Upper lobe of left lung (tissue), 4 donors: ENCODE data around the gene SPATS2.

ENCODE experiments used
- CTCF ChIP-seq, 6 experiments: fragments of 450-650 bp in 4 of 6; fragments of 200-600 bp in 2 of 6; sonication (generic) in 2 of 6; IDR thresholded peaks; one replicate each; pipeline ENCODE4 v1.5.1; 2016 to 2019; ENCODE audit warnings: antibody characterized with exemption in 6 of 6
- EP300 ChIP-seq, 4 donors: sonication (generic); formaldehyde crosslinking; IDR thresholded peaks; one replicate each; pipeline ENCODE4 v1.5.1; 2017; ENCODE audit warnings: antibody characterized with exemption in 4 of 4, control low read depth in 2 of 4
- POLR2A ChIP-seq, 4 donors: fragments of 450-650 bp; IDR thresholded peaks; one replicate each; pipeline ENCODE4 v1.5.1; 2016 to 2017; ENCODE audit warnings: antibody characterized with exemption in 4 of 4, mild to moderate bottlenecking in 2 of 4
- POLR2AphosphoS5 ChIP-seq, 2 donors: sonication (generic); formaldehyde crosslinking; IDR thresholded peaks; one replicate each; pipeline ENCODE4 v1.5.1; 2017; ENCODE audit warnings: antibody characterized with exemption in 2 of 2

- TF ChIP-seq CTCF (IDR thresholded peaks at IDR 0.05) (no peak), POLR2AphosphoS5 (IDR thresholded peaks at IDR 0.05) (no peak), POLR2A (IDR thresholded peaks at IDR 0.05) (no peak), EP300 (IDR thresholded peaks at IDR 0.05) (no peak)
Observed at GRCh38 chr12:49327887-49328286, 39.4 kb upstream of the SPATS2 start.
